Muscle of arm (tissue), 12 donors: Measurements from ENCODE around the gene INAVA. TPM values are rescaled to one million over a fixed set of nuclear protein-coding genes. Genes with fewer than 3 reads are reported as not detected.
A peak's percentile ranks its signal among the peaks of the same experiment; 100 is the strongest.

Experiments used
- DNase-seq: peaks from one replicate; pipeline ENCODE4 v3.0.0-alpha.2; 2013
- polyA plus RNA-seq, 12 donors: library from polyadenylated mRNA; unstranded; fragments of 120-200 nt; gene quantifications; one replicate each; pipeline ENCODE4 v1.2.1, GENCODE V29; 2013; ENCODE audit not compliant: insufficient read length in 12 of 12

INAVA gene
- polyA plus RNA-seq, 12 donors: 1.7 to 20.7 (median 2.8) TPM; not detected in 1

GRCh38 chr1:200875416-200875815 is 19.3 kb upstream of the INAVA start:
- no peak for DNase-seq

GRCh38 chr1:200877010-200877409 is 17.7 kb upstream of the INAVA start:
- no peak for DNase-seq

GRCh38 chr1:200877839-200878551 is 16.7 kb upstream of the INAVA start:
- DNase-seq: no peak

- DNase-seq: no peak
Observed at GRCh38 chr1:200880212-200880611, 14.5 kb upstream of the INAVA start.

GRCh38 chr1:200883118-200883517 is 11.6 kb upstream of the INAVA start:
- DNase-seq: no peak

- DNase-seq: no peak
Observed at GRCh38 chr1:200885623-200886402, 8.9 kb upstream of the INAVA start.

- no peak for DNase-seq
Observed at GRCh38 chr1:200886594-200886993, 8.1 kb upstream of the INAVA start.

GRCh38 chr1:200887036-200887435 is 7.7 kb upstream of the INAVA start:
- no peak for DNase-seq

GRCh38 chr1:200887772-200888348 is 6.8 kb upstream of the INAVA start:
- DNase-seq: no peak

GRCh38 chr1:200888349-200888838 is 6.3 kb upstream of the INAVA start:
- no peak for DNase-seq

- no peak for DNase-seq
Observed at GRCh38 chr1:200889571-200889970, 5.1 kb upstream of the INAVA start.

- DNase-seq: no peak
Observed at GRCh38 chr1:200890027-200890426, 4.7 kb upstream of the INAVA start.

- peak; percentile 32 for DNase-seq
Observed at GRCh38 chr1:200890818-200891773, 3.6 kb upstream of the INAVA start.

- no peak for DNase-seq
Observed at GRCh38 chr1:200891774-200892157, 2.9 kb upstream of the INAVA start.

- DNase-seq: no peak
Observed at GRCh38 chr1:200892546-200892945, 2.2 kb upstream of the INAVA start.

- DNase-seq: no peak
Observed at GRCh38 chr1:200892958-200893357, 1.7 kb upstream of the INAVA start.

GRCh38 chr1:200893411-200893901 is 1.2 kb upstream of the INAVA start:
- no peak for DNase-seq

- DNase-seq: no peak
Observed at GRCh38 chr1:200895443-200895789, 716 bp downstream of the INAVA start.

GRCh38 chr1:200895801-200896530 is 1.3 kb downstream of the INAVA start:
- DNase-seq: no peak

- no peak for DNase-seq
Observed at GRCh38 chr1:200896531-200897196, 2.0 kb downstream of the INAVA start.
